Urinary bladder (tissue), 4 donors: ENCODE results near the gene SP7. TPM values are rescaled to one million over a fixed set of nuclear protein-coding genes. Genes with fewer than 3 reads are reported as not detected.

ENCODE experiments used
- DNase-seq: peaks from one replicate; pipeline ENCODE4 v3.0.0-alpha.2; 2015; ENCODE audit errors: extremely low spot score
- H3K27ac ChIP-seq: one replicate; pipeline ENCODE4 v1.5.1; 2013; ENCODE audit warnings: low read depth, mild to moderate bottlenecking, moderate library complexity
- H3K36me3 ChIP-seq: one replicate; pipeline ENCODE4 v1.6.1; 2013; ENCODE audit warnings: mild to moderate bottlenecking, moderate library complexity; ENCODE audit not compliant: insufficient read depth
- H3K4me1 ChIP-seq: one replicate; pipeline ENCODE4 v1.6.1; 2013; ENCODE audit warnings: mild to moderate bottlenecking, moderate library complexity; ENCODE audit not compliant: insufficient read depth
- H3K4me3 ChIP-seq: one replicate; pipeline ENCODE4 v1.5.1; 2013; ENCODE audit warnings: low read depth, low read length
- WGBS: extraction: QIAGEN DNeasy Blood & Tissue Kit; methylation state at CpG from one replicate; pipeline ENCODE4 v1.1.7; 2013; 5-methylcytosine and 5-hydroxymethylcytosine counted together
- polyA plus RNA-seq: library from polyadenylated mRNA; stranded (reverse); fragments of 200-250 nt; gene quantifications from one replicate; pipeline ENCODE4 v1.2.3, GENCODE V29; 2013
- total RNA-seq: library from RNA; depleted of rRNA; stranded (reverse); fragments of >200 nt; gene quantifications from one replicate; pipeline ENCODE4 v1.2.3, GENCODE V29; 2014
- donor health status: healthy with polysubstance abuse.
- donor health status: healthy.

The SP7 gene
- total and polyA plus RNA-seq, 2 donors: not detected

DNA sequence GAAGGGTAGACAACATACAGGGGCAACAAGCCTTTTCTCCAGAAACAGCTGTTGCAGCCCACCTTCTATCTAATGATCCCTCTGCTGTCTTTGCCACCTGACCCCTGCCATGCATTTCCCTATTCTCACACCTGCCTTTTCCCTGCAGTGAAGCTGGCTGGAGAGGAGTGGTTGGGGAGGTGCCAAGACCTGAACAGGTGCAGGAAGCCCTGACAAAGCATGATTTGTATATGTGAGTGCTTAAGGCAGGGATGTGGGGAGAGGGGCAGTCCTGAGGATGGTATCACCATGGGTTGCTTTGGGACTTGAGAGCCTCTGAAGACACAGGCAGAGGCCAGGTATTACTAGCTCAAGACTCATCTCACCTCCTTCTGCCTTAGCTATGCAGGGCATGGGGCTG, 43.7 kb downstream of the SP7 start:
- Histone ChIP-seq H3K36me3 (no peaks in the 10 kb centered on the region), H3K27ac (no peak overlapping the region), H3K4me1 (no peaks in the 10 kb centered on the region), H3K4me3 (no peak overlapping the region)
- DNase-seq: no peak

GRCh38 chr12:53290661-53291060, 45.5 kb downstream of the SP7 start:
- Histone ChIP-seq H3K36me3 (no peaks in the 10 kb centered on the region), H3K4me1 (no peaks in the 10 kb centered on the region), H3K4me3 (no peak overlapping the region), H3K27ac (no peak overlapping the region)
- 89% methylated on average over 9 of the region's 9 CpGs for WGBS
- no peak for DNase-seq

DNA sequence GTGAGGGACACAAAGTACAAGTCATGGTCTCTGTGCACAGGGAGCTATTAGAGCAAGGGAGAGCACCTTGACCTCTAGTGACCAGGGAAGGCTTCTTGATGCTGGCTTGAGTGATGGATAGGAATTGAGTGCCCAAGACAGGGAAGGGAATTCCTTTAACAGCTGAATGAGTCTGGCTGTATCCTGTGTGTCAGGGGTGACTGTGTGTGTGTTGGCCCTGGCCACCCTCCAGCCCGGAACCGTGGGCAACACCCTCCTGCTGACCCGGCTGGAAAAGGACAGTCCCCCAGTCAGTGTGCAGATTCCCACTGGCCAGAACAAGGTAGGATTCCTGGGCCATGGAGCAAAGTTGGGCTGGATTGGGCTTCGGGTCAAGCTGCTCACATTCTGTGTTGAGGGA, 46.3 kb downstream of the SP7 start:
- no peak for DNase-seq
- H3K27ac ChIP-seq: no peak overlapping the region
- H3K4me1 ChIP-seq: no peaks in the 10 kb centered on the region
- H3K36me3 ChIP-seq: no peaks in the 10 kb centered on the region
- 91% methylated on average over 4 of the region's 4 CpGs for WGBS
- H3K4me3 ChIP-seq: no peak overlapping the region

GRCh38 chr12:53288322-53288721, 47.8 kb downstream of the SP7 start:
- Histone ChIP-seq H3K4me1 (no peaks in the 10 kb centered on the region), H3K27ac (no peak overlapping the region), H3K4me3 (no peak overlapping the region), H3K36me3 (no peaks in the 10 kb centered on the region)
- WGBS: 88% methylated on average over 6 of the region's 6 CpGs
- DNase-seq: no peak

DNA sequence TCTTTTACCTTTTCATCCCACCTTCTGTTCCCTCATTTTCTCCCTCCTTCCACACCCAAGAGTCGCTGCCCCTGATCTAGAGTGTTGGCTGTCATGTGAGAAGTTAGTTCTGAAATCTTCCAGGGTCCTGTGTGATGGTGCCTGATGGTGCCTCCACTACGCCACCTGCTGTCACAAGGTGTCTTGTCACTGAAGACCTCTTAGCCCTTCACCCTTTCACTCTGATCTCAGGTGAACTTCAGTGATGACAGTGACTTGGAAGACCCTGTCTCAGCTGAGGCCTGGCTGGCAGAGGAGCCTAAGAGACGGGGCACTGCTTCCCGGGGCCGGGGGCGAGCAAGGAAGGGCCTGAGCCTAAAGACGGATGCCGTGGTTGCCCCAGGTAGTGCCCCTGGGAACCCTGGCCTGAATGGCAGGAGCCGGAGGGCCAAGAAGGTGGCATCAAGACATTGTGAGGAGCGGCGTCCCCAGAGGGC, 48.4 kb downstream of the SP7 start:
- DNase-seq: no peak
- no peaks in the 10 kb centered on the region for H3K36me3 ChIP-seq
- H3K4me1 ChIP-seq: no peaks in the 10 kb centered on the region
- no peak overlapping the region for H3K27ac ChIP-seq
- no peak overlapping the region for H3K4me3 ChIP-seq
- 85% methylated on average over 11 of the region's 11 CpGs for WGBS

GRCh38 chr12:53286448-53286847, 49.7 kb downstream of the SP7 start:
- 90% methylated on average over 9 of the region's 9 CpGs for WGBS
- Histone ChIP-seq H3K4me1 (no peaks in the 10 kb centered on the region), H3K27ac (no peak overlapping the region), H3K4me3 (no peak overlapping the region), H3K36me3 (no peaks in the 10 kb centered on the region)
- DNase-seq: no peak

- Histone ChIP-seq H3K4me3 (no peak overlapping the region), H3K27ac (no peak overlapping the region), H3K36me3 (no peaks in the 10 kb centered on the region), H3K4me1 (no peaks in the 10 kb centered on the region)
- no peak for DNase-seq
- 91% methylated on average over 9 of the region's 9 CpGs for WGBS
Measured at GRCh38 chr12:53279888-53280498, 56.2 kb downstream of the SP7 start.

DNA sequence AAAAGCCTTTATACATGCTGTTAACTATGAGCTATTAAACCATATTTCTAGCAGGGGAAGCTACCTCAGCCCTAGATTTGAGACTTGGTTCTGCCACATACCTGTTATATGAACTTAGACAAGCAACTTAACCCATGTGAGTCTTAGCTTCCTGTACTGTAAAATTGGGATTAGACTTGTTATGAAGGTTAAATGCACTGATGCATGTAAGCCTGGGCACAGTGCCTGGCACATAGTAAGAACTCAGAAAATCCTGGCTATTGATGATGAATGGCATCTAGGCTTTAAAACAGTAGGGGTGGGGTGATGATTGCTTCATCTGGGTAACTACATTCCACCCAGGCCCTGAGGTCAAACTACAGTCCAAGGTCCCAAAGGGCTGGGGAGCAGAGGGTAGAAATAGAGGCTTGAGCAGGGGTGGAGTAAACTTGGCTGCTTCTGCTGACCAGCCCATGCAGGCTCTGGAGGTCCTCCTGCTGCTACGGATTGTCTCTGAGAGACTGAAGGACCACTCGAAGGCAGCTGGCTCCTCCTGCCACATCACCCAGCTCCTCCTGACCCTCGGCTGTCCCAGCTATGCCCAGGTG, 56.8 kb downstream of the SP7 start:
- WGBS: 86% methylated on average over 3 of the region's 3 CpGs
- Histone ChIP-seq H3K4me3 (no peak overlapping the region), H3K27ac (no peak overlapping the region), H3K36me3 (no peaks in the 10 kb centered on the region), H3K4me1 (no peaks in the 10 kb centered on the region)
- no peak for DNase-seq

- WGBS: 93% methylated on average over 9 of the region's 9 CpGs
- Histone ChIP-seq H3K36me3 (no peaks in the 10 kb centered on the region), H3K27ac (no peak overlapping the region), H3K4me1 (no peaks in the 10 kb centered on the region), H3K4me3 (no peak overlapping the region)
- no peak for DNase-seq
Measured at GRCh38 chr12:53277981-53278380, 58.2 kb downstream of the SP7 start.

Other genes with a start within 250 kb of the SP7 start
- 39.8 TPM for gene IGFBP6, start 238.7 kb downstream of the SP7 start, total RNA-seq
- gene IGFBP6, start 238.7 kb downstream of the SP7 start, polyA plus RNA-seq: 461 TPM
- not detected for gene SOAT2, start 232.9 kb downstream of the SP7 start, total RNA-seq
- 0.30 TPM for gene SOAT2, start 232.9 kb downstream of the SP7 start, polyA plus RNA-seq
- gene ZNF740, start 155.6 kb downstream of the SP7 start, total RNA-seq: 22.9 TPM
- gene ZNF740, start 155.6 kb downstream of the SP7 start, polyA plus RNA-seq: 13.5 TPM
- 36.9 TPM for gene CSAD, start 155.4 kb downstream of the SP7 start, total RNA-seq
- 19.1 TPM for gene CSAD, start 155.4 kb downstream of the SP7 start, polyA plus RNA-seq
- 1.6 TPM for gene ITGB7, start 129.1 kb downstream of the SP7 start, total RNA-seq
- 1.7 TPM for gene ITGB7, start 129.1 kb downstream of the SP7 start, polyA plus RNA-seq
- 37.8 TPM for gene RARG, start 104.1 kb downstream of the SP7 start, total RNA-seq
- gene RARG, start 104.1 kb downstream of the SP7 start, polyA plus RNA-seq: 30.5 TPM
- gene ESPL1, start 68.1 kb downstream of the SP7 start, total RNA-seq: 4.5 TPM
- 0.33 TPM for gene ESPL1, start 68.1 kb downstream of the SP7 start, polyA plus RNA-seq
- gene PFDN5, start 40.8 kb downstream of the SP7 start, total RNA-seq: 432 TPM
- gene PFDN5, start 40.8 kb downstream of the SP7 start, polyA plus RNA-seq: 812 TPM
- gene MYG1, start 36.7 kb downstream of the SP7 start, total RNA-seq: 17.9 TPM
- 66.3 TPM for gene MYG1, start 36.7 kb downstream of the SP7 start, polyA plus RNA-seq
- gene AAAS, start 14.7 kb downstream of the SP7 start, total RNA-seq: 33.3 TPM
- gene AAAS, start 14.7 kb downstream of the SP7 start, polyA plus RNA-seq: 45.4 TPM
- gene SP1, start 43.8 kb upstream of the SP7 start, total RNA-seq: 60.5 TPM
- gene SP1, start 43.8 kb upstream of the SP7 start, polyA plus RNA-seq: 32.4 TPM
- not detected for gene AMHR2, start 87.5 kb upstream of the SP7 start, total RNA-seq
- gene AMHR2, start 87.5 kb upstream of the SP7 start, polyA plus RNA-seq: 0.18 TPM
- gene PRR13, start 105.4 kb upstream of the SP7 start, total RNA-seq: 22.0 TPM
- gene PRR13, start 105.4 kb upstream of the SP7 start, polyA plus RNA-seq: 198 TPM
- 395 TPM for gene PCBP2, start 115.7 kb upstream of the SP7 start, total RNA-seq
- 420 TPM for gene PCBP2, start 115.7 kb upstream of the SP7 start, polyA plus RNA-seq
- gene MAP3K12, start 163.1 kb upstream of the SP7 start, total RNA-seq: 17.3 TPM
- 27.4 TPM for gene MAP3K12, start 163.1 kb upstream of the SP7 start, polyA plus RNA-seq
- 22.2 TPM for gene TARBP2, start 164.9 kb upstream of the SP7 start, total RNA-seq
- gene TARBP2, start 164.9 kb upstream of the SP7 start, polyA plus RNA-seq: 24.1 TPM
- gene NPFF, start 171.1 kb upstream of the SP7 start, total RNA-seq: not detected
- gene NPFF, start 171.1 kb upstream of the SP7 start, polyA plus RNA-seq: not detected